T-cell (primary cell): ENCODE data around the gene MX2. TPM values are rescaled to one million over a fixed set of nuclear protein-coding genes. Genes with fewer than 3 reads are reported as not detected.
A peak's percentile ranks its signal among the peaks of the same experiment; 100 is the strongest.

Source experiments
- ATAC-seq, 4 experiments: fragments of 200-7000 bp in 3 of 4; fragments of 150-1000 bp in 1 of 4; cut with Tn5 transposase; replicated peaks in 1 of 4; 1 replicate in 3 of 4; 2 replicates in 1 of 4; pipeline ENCODE4 v1.10.0; 2021; ENCODE audit warnings: moderate library complexity in 3 of 4, mild to moderate bottlenecking in 2 of 4, moderate number of reproducible peaks in 1 of 4
- CTCF ChIA-PET, 2 donors: fragments of 300-600 bp; sonication (Branson Sonifier 250); formaldehyde crosslinking; loops; one replicate each; lab custom pipeline; 2022; ENCODE audit warnings: antibody characterized with exemption in 2 of 2; lab: Charles Lee
- POLR2A ChIA-PET, 2 donors: fragments of 300-600 bp; sonication (Branson Sonifier 250); formaldehyde crosslinking; loops; one replicate each; lab custom pipeline; 2022; ENCODE audit warnings: antibody characterized with exemption in 2 of 2; lab: Charles Lee
- DNase-seq, 35 experiments: peaks; one replicate each; pipeline versions ENCODE4 v3.0.0 to v3.0.0-alpha.2; 2013 to 2023
- H3K27ac ChIP-seq: one replicate; pipeline ENCODE4 v1.5.1; 2013; ENCODE audit warnings: low read length
- H3K27me3 ChIP-seq, 2 experiments: replicated peaks in 1 of 2; 1 replicate in 1 of 2; 2 replicates in 1 of 2; pipeline versions ENCODE4 v1.6.1 to v1.7.0; 2013; ENCODE audit warnings: low read length in 1 of 2, mixed read lengths in 1 of 2; ENCODE audit not compliant: control insufficient read depth in 2 of 2, insufficient read depth in 2 of 2; ENCODE audit errors: extremely low read depth in 1 of 2
- H3K36me3 ChIP-seq, 2 donors: 1 replicate in 1 of 2; 2 replicates in 1 of 2; pipeline versions ENCODE4 v1.6.1 to v1.7.0; 2013; ENCODE audit warnings: low read length in 1 of 2; ENCODE audit not compliant: control insufficient read depth in 2 of 2, insufficient read depth in 1 of 2; ENCODE audit errors: extremely low read depth in 1 of 2
- H3K4me1 ChIP-seq, 2 experiments: 1 replicate in 1 of 2; 2 replicates in 1 of 2; pipeline versions ENCODE4 v1.6.1 to v1.7.0; 2013; ENCODE audit warnings: low read length in 2 of 2, mixed read lengths in 1 of 2; ENCODE audit not compliant: insufficient read depth in 2 of 2, control insufficient read depth in 1 of 2; ENCODE audit errors: extremely low read depth in 1 of 2
- H3K4me3 ChIP-seq, 2 donors: 1 replicate in 1 of 2; 2 replicates in 1 of 2; pipeline versions ENCODE4 v1.5.1 to v1.7.0; 2013; ENCODE audit warnings: mild to moderate bottlenecking in 2 of 2, low read length in 1 of 2, moderate library complexity in 1 of 2; ENCODE audit not compliant: control insufficient read depth in 1 of 2; ENCODE audit errors: extremely low read depth in 1 of 2
- H3K9me3 ChIP-seq: 2 replicates; pipeline ENCODE4 v1.7.0; 2013
- H3K27ac Mint-ChIP-seq, 2 donors: one replicate each; pipeline ENCODE4 v1.8.0; 2020 to 2021; ENCODE audit warnings: mild to moderate bottlenecking in 2 of 2, mixed read lengths in 2 of 2
- H3K27me3 Mint-ChIP-seq, 2 donors: one replicate each; pipeline ENCODE4 v1.8.0; 2021 to 2022; ENCODE audit warnings: mixed read lengths in 2 of 2
- H3K36me3 Mint-ChIP-seq: one replicate; pipeline ENCODE4 v1.8.0; 2021; ENCODE audit warnings: mixed read lengths
- H3K4me1 Mint-ChIP-seq, 3 donors: one replicate each; pipeline ENCODE4 v1.8.0; 2020 to 2022; ENCODE audit warnings: mixed read lengths in 3 of 3, mild to moderate bottlenecking in 1 of 3
- H3K4me3 Mint-ChIP-seq, 3 donors: one replicate each; pipeline ENCODE4 v1.8.0; 2020 to 2022; ENCODE audit warnings: mild to moderate bottlenecking in 3 of 3, mixed read lengths in 3 of 3, moderate library complexity in 3 of 3
- H3K9me3 Mint-ChIP-seq, 3 donors: one replicate each; pipeline ENCODE4 v1.8.0; 2020 to 2022; ENCODE audit warnings: mixed read lengths in 3 of 3
- WGBS: methylation state at CpG from one replicate; pipeline ENCODE4 v1.1.5; 2013; ENCODE audit warnings: missing lambda C conversion rate; ENCODE audit not compliant: insufficient coverage; 5-methylcytosine and 5-hydroxymethylcytosine counted together
- total RNA-seq, 35 experiments: library from RNA in 6 of 35; stranded (reverse) in 6 of 35; fragments of 120-200 nt in 1 of 35; gene quantifications; one replicate each; pipeline versions ENCODE4 v1.2.1 to v1.2.4 and lab custom pipeline; 2013 to 2026

MX2 gene
- total RNA-seq, 5 donors from 2014 or later (not counting 1 experiment from before 2014, with no cell fraction given), result 77.7 to 103 (median 81.8) TPM

- Mint-ChIP-seq H3K9me3 (no peaks in the 10 kb centered on the region), H3K27ac (peak overlapping the region; percentile 16 to 43), H3K4me3 (no peak overlapping the region), H3K4me1 (peaks cover 23 to 25% (median 24%) of the 10 kb centered on the region in 3 donors), H3K27me3 (no peaks in the 10 kb centered on the region), H3K36me3 (peaks cover 54% of the 10 kb centered on the region)
- ChIA-PET POLR2A (no interaction called here), CTCF (no interaction called here)
- no peak for DNase-seq
- Histone ChIP-seq H3K27me3 (no peaks in the 10 kb centered on the region), H3K4me3 (no peak overlapping the region), H3K9me3 (no peaks in the 10 kb centered on the region), H3K4me1 (peaks cover 0 to 23% of the 10 kb centered on the region in 2 experiments), H3K36me3 (peaks cover 16 to 67% of the 10 kb centered on the region in 2 donors), H3K27ac (no peak overlapping the region)
- no peak for ATAC-seq
- 95% methylated on average over 15 of the region's 16 CpGs for WGBS
Observed at GRCh38 chr21:41377715-41378114, 15.9 kb downstream of the MX2 start.

- ATAC-seq, result no peak
- 85% methylated on average over 4 of the region's 8 CpGs for WGBS
Observed at GRCh38 chr21:41378849-41379248, 17.0 kb downstream of the MX2 start.

GRCh38 chr21:41379901-41380300 is 18.1 kb downstream of the MX2 start:
- ATAC-seq (no peak), DNase-seq (no peak)
- H3K36me3 ChIP-seq, result peaks cover 14 to 76% of the 10 kb centered on the region in 2 donors
- CTCF ChIA-PET, result no interaction called here
- no peaks in the 10 kb centered on the region for H3K27me3 ChIP-seq
- Mint-ChIP-seq H3K4me1 (peaks cover 6 to 14% (median 8%) of the 10 kb centered on the region in 3 donors), H3K36me3 (peaks cover 62% of the 10 kb centered on the region), H3K27ac (no peak overlapping the region), H3K27me3 (no peaks in the 10 kb centered on the region), H3K4me3 (no peak overlapping the region), H3K9me3 (no peaks in the 10 kb centered on the region)
- POLR2A ChIA-PET, result no interaction called here
- no peak overlapping the region for H3K27ac ChIP-seq
- 95% methylated on average over 11 of the region's 12 CpGs for WGBS
- H3K4me3 ChIP-seq, result no peak overlapping the region
- peaks cover 0 to 4% of the 10 kb centered on the region in 2 experiments for H3K4me1 ChIP-seq
- H3K9me3 ChIP-seq, result no peaks in the 10 kb centered on the region

More at GRCh38 chr21:41378849-41379248, 17.0 kb downstream of the MX2 start:
- Histone ChIP-seq H3K4me1 (peaks cover 0 to 13% of the 10 kb centered on the region in 2 experiments), H3K4me3 (no peak overlapping the region), H3K27me3 (no peaks in the 10 kb centered on the region), H3K36me3 (peaks cover 14 to 75% of the 10 kb centered on the region in 2 donors), H3K27ac (no peak overlapping the region), H3K9me3 (no peaks in the 10 kb centered on the region)
- no peak overlapping the region for H3K27ac Mint-ChIP-seq
- H3K4me3 Mint-ChIP-seq, result no peak overlapping the region
- H3K36me3 Mint-ChIP-seq, result peaks cover 60% of the 10 kb centered on the region
- no peak for DNase-seq
- no peaks in the 10 kb centered on the region for H3K27me3 Mint-ChIP-seq
- H3K4me1 Mint-ChIP-seq, result peaks cover 14 to 17% (median 15%) of the 10 kb centered on the region in 3 donors
- CTCF ChIA-PET, result no interaction called here
- POLR2A ChIA-PET, result no interaction called here
- no peaks in the 10 kb centered on the region for H3K9me3 Mint-ChIP-seq

GRCh38 chr21:41381731-41382130 is 19.9 kb downstream of the MX2 start:
- H3K27me3 ChIP-seq, result no peaks in the 10 kb centered on the region
- no peaks in the 10 kb centered on the region for H3K9me3 Mint-ChIP-seq
- no peak overlapping the region for H3K4me3 Mint-ChIP-seq
- H3K27me3 Mint-ChIP-seq, result no peaks in the 10 kb centered on the region
- ChIA-PET CTCF (no interaction called here), POLR2A (no interaction called here)
- peaks cover 61% of the 10 kb centered on the region for H3K36me3 Mint-ChIP-seq
- no peaks in the 10 kb centered on the region for H3K4me1 ChIP-seq
- H3K27ac Mint-ChIP-seq, result no peak overlapping the region
- peaks cover 0 to 7% (median 2%) of the 10 kb centered on the region in 3 donors for H3K4me1 Mint-ChIP-seq
- no peak for ATAC-seq
- H3K4me3 ChIP-seq, result no peak overlapping the region
- no peak overlapping the region for H3K27ac ChIP-seq
- no peak for DNase-seq
- H3K36me3 ChIP-seq, result peaks cover 14 to 71% of the 10 kb centered on the region in 2 donors
- H3K9me3 ChIP-seq, result no peaks in the 10 kb centered on the region

- Histone ChIP-seq H3K4me3 (no peak overlapping the region), H3K36me3 (peaks cover 16 to 52% of the 10 kb centered on the region in 2 donors), H3K27me3 (no peaks in the 10 kb centered on the region), H3K9me3 (no peaks in the 10 kb centered on the region), H3K27ac (no peak overlapping the region), H3K4me1 (no peaks in the 10 kb centered on the region)
- Mint-ChIP-seq H3K36me3 (peaks cover 54% of the 10 kb centered on the region), H3K4me3 (no peak overlapping the region), H3K27ac (no peak overlapping the region), H3K9me3 (no peaks in the 10 kb centered on the region), H3K27me3 (no peaks in the 10 kb centered on the region), H3K4me1 (no peaks in the 10 kb centered on the region)
- CTCF ChIA-PET, result no interaction called here
- DNase-seq, result no peak
- no peak for ATAC-seq
- POLR2A ChIA-PET, result no interaction called here
- 93% methylated on average over 13 of the region's 14 CpGs for WGBS
Observed at GRCh38 chr21:41387042-41387819, 25.4 kb downstream of the MX2 start.

- H3K27me3 ChIP-seq, result no peaks in the 10 kb centered on the region
- ChIA-PET CTCF (no interaction called here), POLR2A (no interaction called here)
- DNase-seq (no peak), ATAC-seq (no peak)
- WGBS, result 92% methylated on average over 7 of the region's 8 CpGs
- H3K9me3 Mint-ChIP-seq, result no peaks in the 10 kb centered on the region
- no peaks in the 10 kb centered on the region for H3K4me1 Mint-ChIP-seq
- H3K9me3 ChIP-seq, result no peaks in the 10 kb centered on the region
- H3K27me3 Mint-ChIP-seq, result no peaks in the 10 kb centered on the region
- H3K36me3 ChIP-seq, result peaks cover 16 to 46% of the 10 kb centered on the region in 2 donors
- H3K27ac ChIP-seq, result no peak overlapping the region
- no peak overlapping the region for H3K27ac Mint-ChIP-seq
- H3K4me3 ChIP-seq, result no peak overlapping the region
- peaks cover 51% of the 10 kb centered on the region for H3K36me3 Mint-ChIP-seq
- no peaks in the 10 kb centered on the region for H3K4me1 ChIP-seq
- no peak overlapping the region for H3K4me3 Mint-ChIP-seq
Observed at GRCh38 chr21:41387824-41388223, 26.0 kb downstream of the MX2 start.
